GM10248 (cell line): Measurements from ENCODE around the gene SART1.

Source experiments
- CTCF ChIA-PET: fragments of 300-600 bp; sonication (Branson Sonifier 250); formaldehyde crosslinking; extraction: SDS; loops from one replicate; lab custom pipeline; 2021; ENCODE audit warnings: antibody characterized with exemption; lab: Yijun Ruan, JAX
- POLR2A ChIA-PET: fragments of 350-650 bp; sonication (Branson Sonifier 250); formaldehyde crosslinking; extraction: SDS; loops from one replicate; lab custom pipeline; 2020; ENCODE audit warnings: antibody characterized with exemption; lab: Yijun Ruan, JAX
- DNase-seq: peaks from one replicate; pipeline ENCODE4 v3.0.0; 2012; ENCODE audit errors: extremely low spot score
- CTCF ChIP-seq: IDR thresholded peaks from 2 replicates; pipeline ENCODE4 v1.5.1; 2012; ENCODE audit warnings: mild to moderate bottlenecking, low read depth; ENCODE audit errors: extremely low read depth, missing control alignments, control extremely low read depth

The SART1 gene

GRCh38 chr11:66011785-66012303, 50.3 kb downstream of the SART1 start, which contains the start of gene CST6:
TSS of gene CST6 (plus strand) at chr11:66012008. CDS start at chr11:66012045, 37 bp downstream.
- no peak for DNase-seq
- POLR2A ChIA-PET = interaction anchor here (1.3 kb wide), 1 partner anchor 9 kb away, joined by 10 read pairs; the partner anchor contains the start of gene BANF1
- CTCF ChIA-PET = interaction anchor here (0.8 to 8.3 kb wide), 5 partner anchors 11 to 253 kb away, joined by 3 to 67 read pairs (median 4); no protein-coding TSS in a partner anchor
- TF ChIP-seq CTCF = no peak

DNA sequence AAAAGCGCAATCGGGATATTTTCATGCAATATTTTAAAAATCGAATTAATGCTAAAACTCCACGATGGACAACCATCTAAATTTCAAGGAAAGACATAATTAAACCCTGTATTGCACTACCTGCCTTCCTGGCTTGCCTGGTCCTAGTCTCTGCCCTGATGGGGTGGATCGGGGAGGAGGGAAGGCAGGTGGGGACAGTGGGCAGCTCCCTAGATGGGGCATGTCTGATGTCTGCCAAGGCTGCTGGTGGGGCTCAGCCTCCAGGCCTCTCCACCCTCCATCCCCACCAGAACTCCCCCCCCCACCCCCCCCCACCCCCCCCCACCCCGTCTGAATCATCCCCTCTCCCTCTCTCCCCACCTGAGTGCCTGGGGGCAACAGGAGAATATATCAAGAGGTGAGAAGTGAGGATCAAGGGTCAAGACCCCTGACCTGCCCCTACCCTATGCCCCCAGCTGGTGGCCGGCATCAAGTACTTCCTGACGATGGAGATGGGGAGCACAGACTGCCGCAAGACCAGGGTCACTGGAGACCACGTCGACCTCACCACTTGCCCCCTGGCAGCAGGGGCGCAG, 50.9 kb downstream of the SART1 start:
- no peak for DNase-seq
- CTCF ChIA-PET = interaction anchor here (0.8 to 8.3 kb wide), 3 partner anchors 10 to 22 kb away, joined by 3 to 67 read pairs (median 3); partner anchors contain the start of genes BANF1 and EIF1AD
- no peak for TF ChIP-seq CTCF
- POLR2A ChIA-PET = interaction anchor here (1.3 kb wide), 1 partner anchor 10 kb away, joined by 10 read pairs; the partner anchor contains the start of gene BANF1

DNA sequence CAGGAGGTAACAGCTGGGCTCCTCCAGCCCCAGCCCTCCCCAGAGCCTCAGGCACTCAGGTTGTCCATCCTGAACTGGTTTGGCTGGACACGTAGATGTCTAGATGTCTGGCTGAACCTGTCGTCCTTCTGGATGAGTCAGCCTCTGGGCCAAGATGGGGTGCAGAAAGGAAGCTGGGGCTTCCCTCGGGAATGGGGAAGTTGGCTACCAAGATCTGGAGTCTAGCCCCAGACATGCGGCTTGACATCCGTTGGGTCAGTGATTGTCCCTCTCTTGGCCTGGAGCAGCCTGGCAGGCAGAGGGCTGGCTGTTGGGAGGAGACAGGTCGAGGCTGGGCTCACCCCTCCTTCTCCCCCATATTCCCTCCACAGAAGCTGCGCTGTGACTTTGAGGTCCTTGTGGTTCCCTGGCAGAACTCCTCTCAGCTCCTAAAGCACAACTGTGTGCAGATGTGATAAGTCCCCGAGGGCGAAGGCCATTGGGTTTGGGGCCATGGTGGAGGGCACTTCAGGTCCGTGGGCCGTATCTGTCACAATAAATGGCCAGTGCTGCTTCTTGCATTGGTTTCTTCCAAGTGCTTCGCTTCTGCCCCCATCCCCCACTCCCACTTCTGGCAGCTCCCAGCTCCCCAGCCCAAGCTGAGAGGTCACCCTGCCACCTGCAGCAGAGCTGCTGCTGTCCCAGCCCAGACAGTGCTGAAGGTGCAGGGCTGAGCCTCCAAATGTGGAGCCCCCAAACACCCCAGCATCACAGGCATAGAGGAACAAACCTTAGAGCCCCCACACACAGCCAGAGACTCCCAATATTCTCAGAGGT, 51.6 kb downstream of the SART1 start:
- no peak for DNase-seq
- ChIA-PET CTCF (interaction anchor here (1.2 to 8.3 kb wide), 3 partner anchors 9 to 16 kb away, joined by 3 to 67 read pairs (median 3); partner anchors contain the start of genes BANF1 and EIF1AD), POLR2A (no interaction called here)
- TF ChIP-seq CTCF = no peak

DNA sequence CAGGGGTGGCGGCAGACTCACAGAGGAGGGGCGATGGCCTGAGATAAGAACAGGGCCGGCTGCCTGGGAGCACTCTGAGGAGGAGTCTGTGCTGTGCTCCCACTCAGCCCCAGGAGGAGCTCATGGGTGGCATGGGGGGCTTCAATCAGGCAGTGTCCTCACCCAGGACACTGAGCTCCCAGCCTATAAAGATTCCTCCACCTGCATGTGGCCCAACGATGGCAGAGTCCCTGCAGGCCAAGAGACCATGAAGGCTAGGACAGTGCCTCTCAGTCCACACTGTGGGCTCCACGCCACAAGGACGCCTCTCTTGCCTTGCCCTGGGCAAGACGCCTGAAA, 52.2 kb downstream of the SART1 start:
- DNase-seq = no peak
- ChIA-PET POLR2A (no interaction called here), CTCF (interaction anchor here (1.2 to 8.3 kb wide), 3 partner anchors 9 to 16 kb away, joined by 3 to 67 read pairs (median 3); partner anchors contain the start of genes BANF1 and EIF1AD)
- TF ChIP-seq CTCF = no peak

GRCh38 chr11:66014804-66015453, 53.4 kb downstream of the SART1 start:
- DNase-seq = no peak
- ChIA-PET CTCF (interaction anchor here (1.3 kb wide), 1 partner anchor 13 kb away, joined by 4 read pairs; no protein-coding TSS in a partner anchor), POLR2A (interaction anchor here (1.1 kb wide), 1 partner anchor 10 kb away, joined by 3 read pairs; no protein-coding TSS in a partner anchor)
- no peak for TF ChIP-seq CTCF
